Measurements from ENCODE around the gene LCLAT1.
"Not testable (repeated sequence)": the region's sequence is repeated elsewhere in the genome, so short reads cannot be mapped to it uniquely, and the experiment has no call there.

The LCLAT1 gene

GRCh38 chr2:30492185-30492584, 45.1 kb downstream of the LCLAT1 start:
- no peak for DNase-seq

GRCh38 chr2:30492619-30493018, 45.6 kb downstream of the LCLAT1 start:
- no peak for DNase-seq

GRCh38 chr2:30493440-30493839, 46.4 kb downstream of the LCLAT1 start:
- no peak for DNase-seq

- DNase-seq, result not testable (repeated sequence)
Measured at GRCh38 chr2:30495896-30496295, 48.9 kb downstream of the LCLAT1 start.

- no peak for DNase-seq
Measured at GRCh38 chr2:30499681-30500080, 52.6 kb downstream of the LCLAT1 start.

- DNase-seq, result no peak
Measured at GRCh38 chr2:30500699-30501098, 53.7 kb downstream of the LCLAT1 start.

- no peak for DNase-seq
Measured at GRCh38 chr2:30502310-30502709, 55.3 kb downstream of the LCLAT1 start.

GRCh38 chr2:30503007-30503694, 56.1 kb downstream of the LCLAT1 start:
- DNase-seq, result no peak

- no peak for DNase-seq
Measured at GRCh38 chr2:30503695-30504052, 56.6 kb downstream of the LCLAT1 start.

GRCh38 chr2:30504731-30505130, 57.7 kb downstream of the LCLAT1 start:
- no peak for DNase-seq

GRCh38 chr2:30505500-30506180, 58.6 kb downstream of the LCLAT1 start:
- no peak for DNase-seq

- not testable (repeated sequence) for DNase-seq
Measured at GRCh38 chr2:30507460-30507859, 60.4 kb downstream of the LCLAT1 start.

- DNase-seq, result no peak
Measured at GRCh38 chr2:30509716-30510115, 62.7 kb downstream of the LCLAT1 start.

GRCh38 chr2:30510409-30510808, 63.4 kb downstream of the LCLAT1 start:
- no peak for DNase-seq

GRCh38 chr2:30511122-30512083, 64.4 kb downstream of the LCLAT1 start:
- no peak for DNase-seq

- no peak for DNase-seq
Measured at GRCh38 chr2:30512243-30512886, 65.3 kb downstream of the LCLAT1 start.

- DNase-seq, result not testable (repeated sequence)
Measured at GRCh38 chr2:30513649-30514048, 66.6 kb downstream of the LCLAT1 start.

- DNase-seq, result no peak
Measured at GRCh38 chr2:30514134-30514847, 67.2 kb downstream of the LCLAT1 start.

GRCh38 chr2:30514848-30515435, 67.9 kb downstream of the LCLAT1 start:
- DNase-seq, result no peak

- no peak for DNase-seq
Measured at GRCh38 chr2:30516166-30516565, 69.1 kb downstream of the LCLAT1 start.

- DNase-seq, result no peak
Measured at GRCh38 chr2:30519796-30520195, 72.8 kb downstream of the LCLAT1 start.

- DNase-seq, result no peak
Measured at GRCh38 chr2:30522421-30522820, 75.4 kb downstream of the LCLAT1 start.
